GM10266 (cell line): ENCODE data around the gene LDLRAD4.

Source experiments
- DNase-seq: peaks from one replicate; pipeline ENCODE4 v3.0.0; 2012; ENCODE audit errors: extremely low spot score
- TF ChIP-seq, protein P1 (sequence below): IDR thresholded peaks from 2 replicates; pipeline ENCODE4 v1.5.1; 2012; ENCODE audit warnings: mild to moderate bottlenecking, low read depth; ENCODE audit not compliant: control insufficient read depth, insufficient read depth; ENCODE audit errors: missing control alignments

The LDLRAD4 gene

DNA sequence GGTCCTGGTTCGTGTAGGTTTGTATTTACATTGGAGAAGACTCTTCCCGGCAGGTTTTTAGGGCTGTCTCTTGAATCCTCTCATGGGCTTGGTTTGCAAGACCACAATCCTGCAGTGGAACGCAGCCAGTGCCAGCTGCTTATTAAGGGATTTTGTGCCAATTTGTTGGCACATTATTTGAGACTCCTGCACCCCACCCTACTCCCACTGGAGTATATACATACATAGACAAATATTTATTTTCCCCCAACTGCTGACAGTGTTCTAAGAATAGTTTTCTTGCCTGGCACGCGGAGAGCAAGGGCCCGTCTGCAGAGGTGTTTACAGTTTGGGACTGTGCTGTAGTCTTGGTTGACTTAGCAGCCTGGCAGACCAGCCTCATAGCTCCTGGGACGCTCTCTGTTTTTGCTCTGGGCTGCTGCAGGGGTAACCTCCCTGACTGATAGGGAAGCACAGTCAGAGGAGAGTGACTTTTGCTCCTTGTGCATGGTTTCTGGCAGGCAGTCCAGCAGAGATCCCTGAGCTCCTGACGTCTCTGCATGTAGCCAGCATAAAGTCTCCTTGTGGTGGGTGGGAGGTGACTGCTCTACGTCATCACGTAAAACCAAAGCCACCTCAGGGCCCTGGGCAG, 1.9 kb downstream of the LDLRAD4 start:
- TF ChIP-seq, protein P1, sequence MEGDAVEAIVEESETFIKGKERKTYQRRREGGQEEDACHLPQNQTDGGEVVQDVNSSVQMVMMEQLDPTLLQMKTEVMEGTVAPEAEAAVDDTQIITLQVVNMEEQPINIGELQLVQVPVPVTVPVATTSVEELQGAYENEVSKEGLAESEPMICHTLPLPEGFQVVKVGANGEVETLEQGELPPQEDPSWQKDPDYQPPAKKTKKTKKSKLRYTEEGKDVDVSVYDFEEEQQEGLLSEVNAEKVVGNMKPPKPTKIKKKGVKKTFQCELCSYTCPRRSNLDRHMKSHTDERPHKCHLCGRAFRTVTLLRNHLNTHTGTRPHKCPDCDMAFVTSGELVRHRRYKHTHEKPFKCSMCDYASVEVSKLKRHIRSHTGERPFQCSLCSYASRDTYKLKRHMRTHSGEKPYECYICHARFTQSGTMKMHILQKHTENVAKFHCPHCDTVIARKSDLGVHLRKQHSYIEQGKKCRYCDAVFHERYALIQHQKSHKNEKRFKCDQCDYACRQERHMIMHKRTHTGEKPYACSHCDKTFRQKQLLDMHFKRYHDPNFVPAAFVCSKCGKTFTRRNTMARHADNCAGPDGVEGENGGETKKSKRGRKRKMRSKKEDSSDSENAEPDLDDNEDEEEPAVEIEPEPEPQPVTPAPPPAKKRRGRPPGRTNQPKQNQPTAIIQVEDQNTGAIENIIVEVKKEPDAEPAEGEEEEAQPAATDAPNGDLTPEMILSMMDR = no peak
- DNase-seq = no peak

DNA sequence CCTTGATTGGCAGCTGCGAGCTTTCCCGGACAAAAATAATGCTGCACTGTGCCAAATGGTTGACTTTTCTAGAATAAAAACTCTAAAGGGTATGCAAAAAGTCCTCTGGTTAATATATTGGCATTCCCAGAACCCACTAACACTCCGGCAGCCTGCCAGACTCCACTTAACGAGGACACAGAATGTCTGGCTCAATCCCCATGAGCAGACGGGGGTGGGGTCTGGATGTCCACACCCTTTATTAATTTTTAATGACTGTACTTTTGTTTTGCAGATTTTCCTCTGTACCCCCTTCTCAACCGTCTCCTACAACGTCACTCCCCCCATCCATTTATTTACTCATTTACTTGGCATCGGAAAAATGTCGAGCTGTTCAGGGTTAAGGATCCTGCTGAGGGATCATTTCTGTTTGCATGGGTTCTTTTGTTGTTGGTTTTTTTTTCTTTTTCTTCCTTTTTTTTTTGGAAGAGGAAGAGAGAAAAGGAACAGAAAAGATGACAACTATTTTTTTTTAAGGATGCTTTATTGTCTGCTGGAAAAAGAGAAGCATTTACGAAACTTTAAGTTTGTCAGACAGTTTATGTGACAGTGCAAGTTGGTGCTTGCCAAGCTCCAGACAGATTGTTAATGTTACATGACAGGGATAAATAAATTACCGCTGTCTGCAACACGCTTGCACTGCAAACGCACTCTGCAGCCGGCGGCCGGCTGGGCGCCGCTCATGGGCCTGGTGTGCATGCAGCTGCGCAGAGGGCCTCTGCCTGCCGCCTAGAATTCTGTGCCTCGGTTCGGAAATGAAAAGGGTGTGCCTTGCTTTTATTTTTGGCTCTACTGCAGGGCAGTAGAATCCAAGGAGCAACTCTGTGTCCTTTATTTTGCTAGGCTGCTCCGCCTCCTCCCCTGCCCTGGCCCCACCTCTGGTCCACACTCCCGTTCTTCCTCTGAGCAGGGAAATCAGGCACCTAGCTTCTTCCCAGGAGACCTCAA, 3.6 kb downstream of the LDLRAD4 start:
- no peak for DNase-seq
- TF ChIP-seq, protein P1 = no peak

DNA sequence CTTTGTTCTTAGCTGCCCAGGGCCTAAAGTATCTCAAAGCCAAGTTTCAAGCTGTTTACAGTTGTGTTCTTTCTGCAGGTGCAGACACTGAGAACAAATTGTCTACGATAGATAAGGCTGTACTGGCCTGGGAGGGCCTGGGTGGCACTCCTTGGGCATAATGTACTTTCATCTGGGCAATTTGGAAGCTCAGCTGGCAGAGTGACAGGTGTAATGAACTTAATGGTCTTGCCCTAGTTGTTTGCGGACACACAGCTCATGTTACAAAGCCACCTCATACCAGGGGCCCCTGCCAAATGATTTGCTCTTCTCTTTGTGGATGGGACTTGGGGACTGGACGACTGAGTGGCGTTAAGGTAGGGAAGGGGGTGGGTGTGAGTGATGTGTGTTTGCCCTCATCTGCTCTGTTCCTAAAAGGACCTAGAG, 4.3 kb downstream of the LDLRAD4 start:
- TF ChIP-seq, protein P1 = no peak
- no peak for DNase-seq

DNA sequence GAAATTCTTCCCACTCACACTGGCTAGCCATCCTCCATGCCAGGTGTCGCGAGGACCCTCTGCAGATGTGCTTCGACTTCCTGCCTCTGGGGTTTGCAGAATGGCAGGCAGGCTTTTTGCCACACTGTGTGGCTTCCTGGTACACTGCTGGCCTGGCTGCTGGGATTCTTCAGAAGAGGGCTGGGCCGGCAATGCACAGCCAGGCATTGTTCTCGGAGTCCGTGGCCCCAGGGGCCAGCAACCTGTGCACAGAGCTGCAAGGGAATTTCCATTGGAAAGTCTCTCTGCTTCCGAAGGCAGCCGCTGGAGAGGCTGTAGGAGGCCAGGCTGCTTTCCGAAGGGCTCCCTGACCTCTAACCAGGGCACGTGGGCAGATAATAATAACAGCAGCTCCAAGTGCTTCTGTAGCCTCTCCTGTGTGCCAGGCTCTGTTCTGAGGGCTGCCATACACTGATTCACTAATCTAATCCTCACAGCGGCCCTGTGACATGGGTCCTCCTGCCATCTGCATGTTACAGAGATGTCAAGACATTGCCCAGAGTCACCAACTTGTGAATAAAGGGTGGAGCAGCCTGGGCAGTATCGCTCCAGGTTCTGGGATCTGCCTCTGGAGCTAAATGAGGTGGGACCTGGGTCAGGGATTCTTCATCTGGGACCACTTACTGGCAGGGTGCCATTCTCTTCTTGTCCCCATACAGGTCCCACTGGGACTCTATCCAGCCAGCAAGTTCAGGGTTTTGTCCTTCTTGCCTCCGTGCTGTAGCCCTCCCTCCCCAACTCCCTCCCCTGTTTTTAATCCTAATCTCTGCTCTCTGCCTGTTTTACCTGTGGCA, 5.0 kb downstream of the LDLRAD4 start:
- DNase-seq = no peak
- TF ChIP-seq, protein P1 = no peak

DNA sequence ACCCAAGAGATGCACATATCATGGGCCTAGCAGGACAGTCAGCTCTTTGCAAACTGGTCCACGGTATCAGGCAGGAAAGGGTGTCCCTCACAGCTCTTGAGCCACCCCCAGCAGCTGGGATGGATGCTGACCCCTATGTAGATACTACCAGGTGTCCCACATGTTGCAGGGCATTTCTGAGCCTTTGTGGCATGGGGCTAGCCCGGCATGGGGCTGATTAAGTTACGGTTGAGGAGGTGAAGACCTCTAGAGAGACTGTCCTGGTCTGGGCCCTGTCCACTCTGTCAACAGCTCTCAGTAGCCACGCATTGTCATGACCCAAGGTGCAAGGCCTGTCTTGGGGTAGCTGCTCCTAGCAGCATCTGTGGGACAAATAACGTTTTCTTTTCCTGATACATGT, 6.7 kb downstream of the LDLRAD4 start:
- TF ChIP-seq, protein P1 = no peak
- DNase-seq = no peak

DNA sequence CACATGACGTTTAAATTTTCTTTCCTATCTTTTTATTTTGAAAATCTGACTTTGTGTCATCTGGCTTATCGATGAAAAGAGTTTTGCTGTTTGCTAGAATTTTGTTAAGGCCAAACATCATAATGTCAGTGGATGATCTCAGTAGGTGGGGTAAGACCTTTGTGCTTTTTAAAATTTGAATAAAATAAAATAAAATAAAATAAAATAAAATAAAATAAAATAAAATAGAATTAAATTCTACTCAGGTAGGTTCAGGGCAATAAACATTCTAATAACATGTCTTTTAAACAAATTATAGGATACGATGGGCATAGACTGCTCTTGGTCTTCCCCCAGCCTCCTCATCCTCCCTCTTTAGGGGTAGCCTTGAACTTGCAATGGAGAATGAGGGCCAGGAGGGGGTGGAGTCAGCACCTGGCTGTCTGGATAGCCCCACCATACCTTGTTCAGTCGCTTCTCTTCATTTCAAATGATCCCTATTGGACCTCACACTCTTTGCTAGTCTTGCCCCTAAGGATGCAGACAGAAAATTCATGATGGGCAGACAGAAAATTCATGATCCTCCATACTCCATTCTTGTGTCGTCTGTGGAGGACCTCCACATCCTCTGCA, 8.1 kb downstream of the LDLRAD4 start:
- TF ChIP-seq, protein P1 = no peak
- DNase-seq = no peak
